Vagina (tissue), 2 donors: ENCODE results near the gene TSHZ3. TPM values are rescaled to one million over a fixed set of nuclear protein-coding genes. Genes with fewer than 3 reads are reported as not detected.
A peak's percentile ranks its signal among the peaks of the same experiment; 100 is the strongest.

Experiments
- DNase-seq, 2 donors: peaks; one replicate each; pipeline ENCODE4 v3.0.0-alpha.2; 2017; ENCODE audit errors: extremely low spot score in 2 of 2
- H3K27ac ChIP-seq: fragments of 200-600 bp; sonication (generic); one replicate; pipeline ENCODE4 v1.5.1; 2019
- H3K27me3 ChIP-seq: fragments of 200-600 bp; sonication (generic); one replicate; pipeline ENCODE4 v1.5.1; 2019
- H3K36me3 ChIP-seq, 2 donors: fragments of 200-600 bp; sonication (generic); one replicate each; pipeline ENCODE4 v1.5.1; 2017 to 2019
- H3K4me1 ChIP-seq: fragments of 200-600 bp; sonication (generic); one replicate; pipeline ENCODE4 v1.5.1; 2019
- H3K4me3 ChIP-seq, 2 donors: fragments of 200-600 bp; sonication (generic); 1 replicate in 1 of 2; 2 replicates in 1 of 2; pipeline ENCODE4 v1.5.1; 2016 to 2019
- H3K9me3 ChIP-seq: fragments of 200-600 bp; sonication (generic); one replicate; pipeline ENCODE4 v1.5.1; 2019
- POLR2A ChIP-seq, 2 donors: fragments of 450-650 bp; IDR thresholded peaks; one replicate each; pipeline ENCODE4 v1.6.1; 2017; ENCODE audit warnings: antibody characterized with exemption in 2 of 2, mild to moderate bottlenecking in 2 of 2, moderate library complexity in 2 of 2
- POLR2AphosphoS5 ChIP-seq, 2 donors: sonication (generic); formaldehyde crosslinking; IDR thresholded peaks; one replicate each; pipeline ENCODE4 v1.9.0; 2017; ENCODE audit warnings: antibody characterized with exemption in 2 of 2, mild to moderate bottlenecking in 2 of 2, low read depth in 1 of 2; ENCODE audit not compliant: insufficient read depth in 1 of 2
- intact Hi-C: fragments of 100-400 bp; cut with DNase I; formaldehyde crosslinking; loops from one replicate; pipeline ENCODE4 v1.15.1; 2023
- total RNA-seq: library from RNA; depleted of rRNA; stranded (reverse); fragments of >200 nt; gene quantifications from one replicate; pipeline ENCODE4 v1.2.3, GENCODE V29; 2016
- TF ChIP-seq, protein P1 (sequence below), 3 experiments: fragments of 450-650 bp in 2 of 3; fragments of 200-600 bp in 1 of 3; sonication (generic) in 1 of 3; IDR thresholded peaks; one replicate each; pipeline ENCODE4 v1.5.1; 2017 to 2019; ENCODE audit warnings: antibody characterized with exemption in 3 of 3, mild to moderate bottlenecking in 2 of 3, moderate library complexity in 2 of 3

The TSHZ3 gene
- total RNA-seq, 1 donor from 2014 or later, result 13.5 TPM

GRCh38 chr19:31261019-31261602 is 88.1 kb downstream of the TSHZ3 start:
- Histone ChIP-seq H3K9me3 (no peaks in the 10 kb centered on the region), H3K4me3 (no peak overlapping the region), H3K27ac (no peak overlapping the region), H3K4me1 (peaks cover 22% of the 10 kb centered on the region), H3K27me3 (no peaks in the 10 kb centered on the region), H3K36me3 (no peaks in the 10 kb centered on the region)
- peak in 1 of 2 donors; percentile 76 for DNase-seq
- no peak for TF ChIP-seq POLR2AphosphoS5 (IDR thresholded peaks at IDR 0.05; ENCODE audit: insufficient read depth in 1 of 2, low read depth in 1 of 2)
- TF ChIP-seq, protein P1, sequence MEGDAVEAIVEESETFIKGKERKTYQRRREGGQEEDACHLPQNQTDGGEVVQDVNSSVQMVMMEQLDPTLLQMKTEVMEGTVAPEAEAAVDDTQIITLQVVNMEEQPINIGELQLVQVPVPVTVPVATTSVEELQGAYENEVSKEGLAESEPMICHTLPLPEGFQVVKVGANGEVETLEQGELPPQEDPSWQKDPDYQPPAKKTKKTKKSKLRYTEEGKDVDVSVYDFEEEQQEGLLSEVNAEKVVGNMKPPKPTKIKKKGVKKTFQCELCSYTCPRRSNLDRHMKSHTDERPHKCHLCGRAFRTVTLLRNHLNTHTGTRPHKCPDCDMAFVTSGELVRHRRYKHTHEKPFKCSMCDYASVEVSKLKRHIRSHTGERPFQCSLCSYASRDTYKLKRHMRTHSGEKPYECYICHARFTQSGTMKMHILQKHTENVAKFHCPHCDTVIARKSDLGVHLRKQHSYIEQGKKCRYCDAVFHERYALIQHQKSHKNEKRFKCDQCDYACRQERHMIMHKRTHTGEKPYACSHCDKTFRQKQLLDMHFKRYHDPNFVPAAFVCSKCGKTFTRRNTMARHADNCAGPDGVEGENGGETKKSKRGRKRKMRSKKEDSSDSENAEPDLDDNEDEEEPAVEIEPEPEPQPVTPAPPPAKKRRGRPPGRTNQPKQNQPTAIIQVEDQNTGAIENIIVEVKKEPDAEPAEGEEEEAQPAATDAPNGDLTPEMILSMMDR (IDR thresholded peaks at IDR 0.05), result no peak
- no peak for TF ChIP-seq POLR2A (IDR thresholded peaks at IDR 0.05)
- intact Hi-C loops, result no loop called here

DNA sequence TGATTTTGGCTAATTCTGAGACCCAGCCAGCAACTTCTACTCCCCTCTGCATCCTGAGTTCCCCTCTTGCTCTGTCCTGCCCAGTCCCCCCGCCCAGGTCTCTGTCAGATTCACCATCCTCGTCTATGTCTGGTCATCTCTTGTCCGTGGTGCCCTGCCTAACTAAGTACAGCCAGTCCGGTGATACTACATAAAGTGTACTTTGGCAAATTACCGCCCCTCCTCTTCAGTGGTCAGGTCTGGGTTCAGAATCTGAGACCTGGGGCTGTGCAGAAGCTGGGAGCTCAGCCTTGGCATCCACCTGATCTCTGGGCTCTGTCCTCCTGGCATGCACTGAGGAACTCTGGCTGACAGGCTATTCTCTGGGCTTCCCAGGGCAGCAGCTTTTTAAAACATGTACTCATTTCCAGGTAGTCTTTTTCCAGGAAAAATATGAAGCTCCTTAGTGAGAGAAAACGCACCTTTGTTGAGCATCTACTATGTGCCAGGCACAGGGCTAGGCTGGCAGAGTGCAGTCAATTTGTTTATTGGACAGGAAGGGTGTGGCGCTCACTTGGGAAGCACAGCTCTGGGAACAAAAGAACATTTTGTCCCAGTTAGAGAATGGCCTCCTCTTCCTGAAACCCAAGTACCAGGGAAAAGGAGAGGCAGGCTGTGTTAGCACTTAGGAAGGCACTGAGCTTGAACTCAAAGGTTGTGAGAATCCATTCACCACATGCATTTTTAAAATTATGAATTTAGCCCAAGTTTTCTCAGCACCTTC is 88.9 kb downstream of the TSHZ3 start:
- H3K9me3 ChIP-seq, result no peaks in the 10 kb centered on the region
- TF ChIP-seq POLR2A (IDR thresholded peaks at IDR 0.05) (no peak), POLR2AphosphoS5 (IDR thresholded peaks at IDR 0.05; ENCODE audit: insufficient read depth in 1 of 2, low read depth in 1 of 2) (no peak)
- no peaks in the 10 kb centered on the region for H3K27me3 ChIP-seq
- no peak overlapping the region for H3K4me3 ChIP-seq
- peaks cover 22% of the 10 kb centered on the region for H3K4me1 ChIP-seq
- H3K27ac ChIP-seq, result no peak overlapping the region
- H3K36me3 ChIP-seq, result no peaks in the 10 kb centered on the region
- intact Hi-C loops, result no loop called here
- DNase-seq, result peak; percentile 67 to 74

- DNase-seq, result peak; percentile 71 to 91
- H3K4me1 ChIP-seq, result peaks cover 22% of the 10 kb centered on the region
- intact Hi-C loops, result no loop called here
Observed at GRCh38 chr19:31258211-31259052, 90.8 kb downstream of the TSHZ3 start.

DNA sequence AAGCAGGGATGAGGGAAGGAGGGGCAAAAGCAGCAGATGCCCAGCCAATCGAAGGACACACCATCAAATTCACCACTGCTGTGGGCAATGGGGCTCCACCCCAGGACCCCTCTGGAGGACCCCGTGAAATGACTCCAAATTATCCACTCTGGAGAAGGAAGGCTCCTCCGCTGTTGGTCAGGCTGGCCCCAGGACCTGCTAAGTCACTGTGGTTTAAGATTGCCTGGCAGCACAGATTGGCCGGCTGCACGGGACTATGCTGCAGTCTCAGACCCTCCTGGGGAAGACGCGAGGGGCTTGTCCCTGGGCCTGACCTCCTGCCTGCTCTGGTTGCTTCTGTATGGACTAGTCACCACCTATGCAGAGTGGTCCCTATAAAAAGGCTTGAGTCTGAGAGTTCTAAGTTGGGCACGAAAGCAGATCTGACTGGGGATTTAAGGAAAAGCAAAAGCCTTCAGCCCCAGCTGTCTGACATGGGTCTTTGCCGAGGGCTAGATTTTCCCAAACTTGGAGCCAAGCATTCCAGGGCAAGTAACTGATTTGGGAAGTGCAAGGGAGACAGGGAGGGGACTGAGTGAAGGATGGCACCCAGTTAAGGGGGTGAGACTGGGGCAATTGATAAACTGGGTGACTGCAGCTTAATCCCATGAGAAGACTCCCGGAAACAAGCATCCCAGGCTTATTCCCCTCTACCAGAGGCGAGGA is 91.7 kb downstream of the TSHZ3 start:
- no peak overlapping the region for H3K4me3 ChIP-seq
- H3K9me3 ChIP-seq, result no peaks in the 10 kb centered on the region
- TF ChIP-seq, protein P1 (IDR thresholded peaks at IDR 0.05), result no peak
- TF ChIP-seq POLR2A (IDR thresholded peaks at IDR 0.05), result no peak
- TF ChIP-seq POLR2AphosphoS5 (IDR thresholded peaks at IDR 0.05; ENCODE audit: insufficient read depth in 1 of 2, low read depth in 1 of 2), result no peak
- no peaks in the 10 kb centered on the region for H3K27me3 ChIP-seq
- no peaks in the 10 kb centered on the region for H3K36me3 ChIP-seq
- peaks cover 22% of the 10 kb centered on the region for H3K4me1 ChIP-seq
- peak in 1 of 2 donors; percentile 64 for DNase-seq
- intact Hi-C loops, result no loop called here
- H3K27ac ChIP-seq, result no peak overlapping the region

More at GRCh38 chr19:31258211-31259052, 90.8 kb downstream of the TSHZ3 start:
- no peaks in the 10 kb centered on the region for H3K36me3 ChIP-seq
- no peaks in the 10 kb centered on the region for H3K27me3 ChIP-seq
- TF ChIP-seq POLR2AphosphoS5 (IDR thresholded peaks at IDR 0.05; ENCODE audit: insufficient read depth in 1 of 2, low read depth in 1 of 2) (no peak), POLR2A (IDR thresholded peaks at IDR 0.05) (no peak)
- TF ChIP-seq, protein P1 (IDR thresholded peaks at IDR 0.05), result no peak
- no peak overlapping the region for H3K4me3 ChIP-seq
- no peak overlapping the region for H3K27ac ChIP-seq
- no peaks in the 10 kb centered on the region for H3K9me3 ChIP-seq

GRCh38 chr19:31257025-31257424 is 92.2 kb downstream of the TSHZ3 start:
- no peak for DNase-seq
- Histone ChIP-seq H3K36me3 (no peaks in the 10 kb centered on the region), H3K27ac (no peak overlapping the region), H3K4me1 (peaks cover 17% of the 10 kb centered on the region), H3K4me3 (no peak overlapping the region), H3K27me3 (no peaks in the 10 kb centered on the region), H3K9me3 (no peaks in the 10 kb centered on the region)
- TF ChIP-seq POLR2A (IDR thresholded peaks at IDR 0.05), result no peak
- TF ChIP-seq, protein P1 (IDR thresholded peaks at IDR 0.05), result no peak
- no peak for TF ChIP-seq POLR2AphosphoS5 (IDR thresholded peaks at IDR 0.05; ENCODE audit: insufficient read depth in 1 of 2, low read depth in 1 of 2)
- intact Hi-C loops, result no loop called here
